Measurements from ENCODE around the gene BMF.
A peak's percentile ranks its signal among the peaks of the same experiment; 100 is the strongest.

The BMF gene

DNA sequence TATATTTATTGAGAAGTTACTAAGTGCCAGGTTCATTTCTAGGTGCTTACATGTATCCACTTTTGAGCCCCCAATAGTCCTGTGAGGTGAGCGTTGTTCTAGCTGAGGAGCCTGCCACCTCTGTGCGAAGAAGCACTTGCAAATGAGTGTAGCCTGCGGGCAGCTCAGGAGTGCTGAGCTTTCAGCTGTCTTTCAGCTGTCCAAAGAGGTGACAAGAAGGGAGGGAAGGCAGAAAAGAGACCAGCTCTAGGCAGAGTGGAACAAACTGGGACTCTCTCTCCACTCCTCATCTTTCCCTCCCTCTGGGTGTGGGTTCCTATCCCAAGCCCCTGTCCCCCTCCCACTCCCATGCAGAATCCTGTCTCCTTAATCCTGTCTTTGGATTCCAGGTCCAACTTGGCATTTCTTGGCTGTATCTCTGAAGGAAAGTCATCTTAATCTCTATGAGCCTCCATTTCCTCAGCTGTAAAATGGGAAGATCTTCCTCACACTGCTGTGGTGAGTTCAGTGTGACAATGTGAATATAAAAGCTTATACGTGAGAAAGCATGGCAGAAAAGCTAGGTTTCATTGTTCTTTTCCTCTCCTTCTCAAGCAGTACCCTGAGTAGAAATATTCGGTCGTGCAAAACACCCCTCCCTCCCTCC is 63.0 kb downstream of the BMF start:
- DNase-seq, result no peak

DNA sequence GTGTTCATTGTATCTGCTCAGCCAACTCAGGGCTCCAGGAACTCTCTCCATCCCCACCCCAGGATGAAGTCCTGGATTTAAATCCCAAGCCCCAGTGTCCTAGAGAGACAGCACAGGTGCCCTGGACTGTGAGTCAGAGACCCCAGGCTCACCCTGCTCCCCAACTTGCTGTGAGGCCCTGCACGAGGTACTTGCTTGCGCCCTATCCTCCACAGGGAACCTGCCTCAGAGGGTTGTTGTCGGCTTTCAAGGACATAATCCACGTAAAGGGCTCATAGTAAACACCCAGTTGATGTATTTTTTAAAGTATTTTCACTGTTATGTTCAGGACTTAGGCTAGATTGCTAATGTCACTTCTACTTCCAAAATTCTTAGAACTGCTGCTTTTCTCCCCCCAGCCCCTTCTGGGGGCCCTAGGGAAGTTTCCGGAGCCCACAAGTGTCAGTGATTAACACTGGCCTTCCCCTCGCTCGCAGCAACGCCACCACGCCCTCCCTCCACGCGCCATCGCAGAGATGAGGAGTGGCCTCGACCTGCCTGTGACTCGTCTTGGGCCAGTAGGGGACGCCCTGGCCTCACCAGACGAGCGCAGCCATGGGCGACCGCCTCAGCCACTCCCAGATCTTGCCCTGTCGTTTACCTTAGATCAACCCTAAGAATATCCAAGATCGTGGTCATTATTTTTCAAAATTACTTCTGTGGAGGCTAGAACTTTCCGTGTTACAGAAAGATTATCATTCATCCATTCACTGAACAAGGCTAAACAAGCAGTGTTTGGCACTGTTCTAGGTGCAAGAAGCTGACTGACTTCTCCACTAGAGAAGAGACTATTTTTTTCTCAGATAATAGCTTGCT is 63.7 kb downstream of the BMF start:
- DNase-seq, result peak; percentile 89

DNA sequence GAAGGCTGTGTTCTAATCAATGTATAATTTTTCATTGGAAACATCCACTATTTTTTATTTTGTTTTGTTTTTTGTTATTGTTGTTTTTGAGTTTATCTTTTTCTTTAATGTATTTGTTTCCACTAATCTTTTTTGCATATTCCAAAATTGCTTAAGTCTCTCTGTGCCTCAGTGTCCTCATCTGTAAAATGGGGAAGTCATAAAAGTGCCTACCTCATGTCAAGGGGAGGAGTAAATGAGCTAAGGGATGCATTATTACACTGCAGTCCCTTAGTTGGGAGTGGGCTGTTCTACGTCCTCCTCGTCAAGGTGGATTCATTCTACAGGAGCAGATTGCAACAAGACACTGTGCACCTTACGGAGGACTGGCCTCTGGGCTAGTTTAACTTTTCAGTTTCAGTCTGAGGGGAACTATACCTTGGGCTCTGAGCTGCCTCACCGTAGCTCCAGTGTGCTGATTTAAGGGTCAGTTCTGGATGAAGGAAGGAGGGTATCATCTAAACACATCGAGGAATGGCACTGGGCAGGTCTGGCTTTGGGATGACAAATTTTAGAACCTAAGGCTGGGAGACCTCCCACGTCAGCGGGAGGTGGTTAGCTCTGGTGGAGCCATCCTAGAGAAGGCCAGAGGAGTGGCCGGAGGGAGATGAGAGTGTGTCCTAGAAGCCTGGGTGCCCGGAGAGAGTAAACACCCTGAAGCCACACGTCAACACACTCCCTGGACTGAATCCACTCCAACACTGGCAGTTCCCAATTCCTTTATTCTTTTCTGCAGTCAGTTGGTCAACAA is 64.6 kb downstream of the BMF start:
- DNase-seq, result no peak

DNA sequence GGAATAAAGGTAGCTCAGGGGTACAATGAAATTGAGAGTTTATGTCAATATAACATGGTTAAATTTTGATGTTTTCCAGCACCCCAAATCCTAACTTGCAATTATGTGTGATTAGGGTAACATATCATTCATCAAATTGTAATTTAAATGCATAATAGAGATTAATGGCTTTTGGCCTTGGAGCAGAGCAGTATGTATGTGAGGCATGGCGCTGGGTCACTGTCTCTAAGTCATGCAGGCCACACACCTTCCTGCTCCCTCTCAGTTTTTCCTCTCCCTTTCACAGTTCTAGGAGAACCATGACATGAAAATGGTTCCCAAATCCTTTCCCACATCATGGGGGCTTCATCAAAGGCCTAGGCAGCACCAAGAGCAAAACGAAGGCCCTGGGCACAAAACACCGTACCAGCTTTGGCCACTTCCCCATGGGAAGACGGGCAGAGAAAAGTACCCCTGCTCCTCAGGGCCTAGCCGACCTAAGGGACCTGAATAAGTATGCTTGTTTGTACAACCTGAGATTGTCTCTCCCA is 65.8 kb downstream of the BMF start:
- DNase-seq, result no peak

DNA sequence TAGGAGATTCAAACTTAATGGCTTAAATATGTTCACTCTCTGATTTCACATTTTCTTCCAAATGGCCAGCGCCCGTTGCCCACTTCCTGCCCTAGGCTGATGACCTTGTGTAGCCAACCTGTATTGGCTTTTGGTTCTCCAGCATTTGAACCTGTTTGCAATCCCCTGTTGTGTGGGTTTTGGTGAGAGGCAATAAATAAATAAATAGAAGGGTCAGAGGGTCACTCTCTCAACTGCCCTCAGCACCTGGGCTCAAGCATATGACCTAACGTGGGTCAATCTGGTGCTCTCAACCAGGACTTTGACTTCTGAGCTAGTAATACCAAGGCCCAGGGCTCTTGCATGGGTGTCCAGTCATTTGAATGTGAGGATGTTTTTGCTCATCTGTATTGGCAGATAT is 67.9 kb downstream of the BMF start:
- no peak for DNase-seq

DNA sequence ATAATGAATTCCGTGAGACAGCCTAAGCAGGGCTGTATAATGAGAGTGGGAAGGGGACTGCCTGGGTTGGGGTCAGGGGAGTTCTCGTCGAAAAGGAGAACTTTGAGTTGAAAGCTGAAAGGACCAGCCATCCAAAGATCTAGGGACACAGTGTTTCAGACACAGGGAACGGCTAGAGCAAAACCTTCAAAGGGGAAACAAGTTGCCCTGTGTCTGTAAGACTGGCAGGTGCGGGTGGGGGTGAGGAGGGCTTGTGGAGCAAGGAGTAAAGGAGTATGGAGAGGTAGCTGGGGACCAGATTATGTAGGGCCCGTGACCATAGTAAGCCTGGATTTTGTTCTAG is 68.4 kb downstream of the BMF start:
- DNase-seq, result no peak

DNA sequence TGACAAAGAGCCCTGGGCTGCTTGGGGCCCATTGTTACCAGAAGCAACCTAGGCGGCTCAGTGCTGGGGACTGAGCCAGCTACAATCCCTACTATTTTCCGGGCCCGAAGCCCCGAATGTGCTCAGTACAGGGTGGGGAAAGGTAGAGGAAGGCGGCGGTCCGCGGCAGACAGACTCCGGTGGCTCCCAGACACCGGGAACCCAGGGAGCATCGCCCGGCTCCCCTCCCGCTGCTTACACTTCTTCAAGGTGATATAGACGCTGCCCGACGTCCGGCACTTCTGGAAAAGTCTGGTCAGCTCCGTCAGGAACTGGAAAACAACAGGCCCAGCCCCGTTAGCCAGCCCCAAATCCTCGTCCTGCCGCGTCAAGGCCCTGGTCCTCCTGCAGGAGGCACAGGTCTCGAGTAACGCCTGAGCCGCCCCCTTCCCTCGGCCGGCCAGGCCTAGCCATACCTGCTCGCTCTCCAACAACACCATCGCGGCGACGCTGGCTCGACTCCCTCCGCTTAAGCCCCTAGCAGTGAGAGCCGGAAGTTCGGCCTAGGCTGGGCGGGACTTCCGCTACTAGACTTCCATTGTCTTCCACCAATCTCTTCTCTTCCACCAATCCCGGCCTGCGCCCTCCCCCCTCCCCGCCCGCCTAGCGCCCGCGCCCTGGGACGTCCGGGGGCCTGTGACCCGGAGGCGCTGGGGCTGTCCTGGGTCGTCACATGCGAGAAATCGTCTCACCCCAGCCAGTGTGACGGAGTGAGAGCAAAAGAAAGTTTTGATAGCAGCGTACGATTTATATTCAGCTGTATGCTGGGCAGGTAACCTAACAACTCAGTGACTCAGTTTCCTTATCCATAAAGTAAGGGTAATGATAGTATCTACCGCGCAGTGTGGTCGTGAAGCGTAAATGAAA is 69.8 kb downstream of the BMF start, which contains the start of gene SRP14:
Gene SRP14, minus strand, starts transcription at position 544 of the 906 bp plus-strand sequence. Its CDS starts 65 bp downstream, at position 479.
- DNase-seq, result peak; percentile 96

DNA sequence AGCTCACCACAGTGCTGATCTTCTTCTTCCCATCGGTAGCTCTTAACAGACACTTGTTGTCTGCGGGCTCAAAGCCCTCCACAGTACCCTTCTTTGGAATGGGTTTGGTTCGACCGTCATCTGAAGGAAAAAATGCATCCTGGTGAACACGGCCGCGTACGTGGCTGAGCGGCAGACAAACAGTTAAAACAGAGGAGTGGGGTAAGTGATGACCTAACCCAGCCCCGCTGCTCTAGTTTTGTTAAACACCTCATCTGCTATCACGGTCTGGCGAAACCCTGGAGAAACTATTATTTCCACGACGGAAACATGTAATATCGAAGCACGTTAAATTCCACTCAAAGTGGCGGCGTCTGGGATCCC is 70.4 kb downstream of the BMF start:
- DNase-seq, result no peak

All from left hindlimb (tissue), 1 donor.